HepG2 (cell line): ENCODE measurements around the gene ECPAS. TPM values are rescaled to one million over a fixed set of nuclear protein-coding genes. Genes with fewer than 3 reads are reported as not detected.

Experiments used
- ARNT2 ChIP-seq: sonication (generic); formaldehyde crosslinking; IDR thresholded peaks from 2 replicates; pipeline ENCODE4 v1.8.0; 2022; ENCODE audit warnings: mild to moderate bottlenecking, low read depth, missing genetic modification reagents, moderate library complexity
- CREBL2 ChIP-seq: sonication (generic); formaldehyde crosslinking; IDR thresholded peaks from 2 replicates; pipeline ENCODE4 v1.8.1; 2023; ENCODE audit warnings: missing genetic modification reagents, mild to moderate bottlenecking, borderline replicate concordance
- EED ChIP-seq: sonication (generic); formaldehyde crosslinking; IDR thresholded peaks from 2 replicates; pipeline ENCODE4 v1.5.0; 2020; ENCODE audit warnings: mild to moderate bottlenecking, missing genetic modification reagents
- FOSL1 ChIP-seq: sonication (generic); formaldehyde crosslinking; IDR thresholded peaks from 2 replicates; pipeline ENCODE4 v1.9.0; 2021; ENCODE audit warnings: missing genetic modification reagents, borderline replicate concordance
- HNF4A ChIP-seq: sonication (generic); formaldehyde crosslinking; IDR thresholded peaks from 2 replicates; pipeline ENCODE4 v1.4.0; 2020; ENCODE audit warnings: missing genetic modification reagents
- ISX ChIP-seq: sonication (generic); formaldehyde crosslinking; conservative IDR thresholded peaks from 2 replicates; pipeline ENCODE4 v1.5.0; 2020; ENCODE audit warnings: missing genetic modification reagents
- KAT7 ChIP-seq: IDR thresholded peaks from 2 replicates; pipeline ENCODE4 v1.6.1; 2018; ENCODE audit warnings: borderline replicate concordance, missing compliant biosample characterization
- KLF15 ChIP-seq: sonication (generic); formaldehyde crosslinking; IDR thresholded peaks from 2 replicates; pipeline ENCODE4 v1.8.1; 2023; ENCODE audit warnings: borderline replicate concordance, mild to moderate bottlenecking, inconsistent platforms, missing genetic modification reagents, mixed read lengths
- MATR3 ChIP-seq: sonication (generic); formaldehyde crosslinking; IDR thresholded peaks from 2 replicates; pipeline ENCODE4 v1.4.0; 2020; ENCODE audit warnings: missing genetic modification reagents
- MEIS1 ChIP-seq: sonication (generic); formaldehyde crosslinking; IDR thresholded peaks from 2 replicates; pipeline ENCODE4 v1.9.0; 2021; ENCODE audit warnings: mild to moderate bottlenecking, missing genetic modification reagents, moderate library complexity, borderline replicate concordance
- MIER2 ChIP-seq: IDR thresholded peaks from 2 replicates; pipeline ENCODE4 v1.6.1; 2016; ENCODE audit warnings: missing biosample characterization, missing genetic modification reagents
- PBX3 ChIP-seq: sonication (generic); formaldehyde crosslinking; IDR thresholded peaks from 2 replicates; pipeline ENCODE4 v1.8.1; 2023; ENCODE audit warnings: missing genetic modification reagents, inconsistent platforms, borderline replicate concordance
- RFXANK ChIP-seq: IDR thresholded peaks from 2 replicates; pipeline ENCODE4 v1.6.1; 2016
- ZBTB7A ChIP-seq: sonication (generic); formaldehyde crosslinking; IDR thresholded peaks from 2 replicates; pipeline ENCODE4 v1.8.0; 2022; ENCODE audit warnings: mild to moderate bottlenecking, missing genetic modification reagents
- ZMYM3 ChIP-seq: sonication (generic); formaldehyde crosslinking; IDR thresholded peaks from 2 replicates; pipeline ENCODE4 v1.5.1; 2020; ENCODE audit warnings: mild to moderate bottlenecking, missing genetic modification reagents
- ZNF124 ChIP-seq: sonication (generic); formaldehyde crosslinking; IDR thresholded peaks from 2 replicates; pipeline ENCODE4 v1.4.0; 2020; ENCODE audit warnings: missing genetic modification reagents
- ZNF367 ChIP-seq: sonication (generic); formaldehyde crosslinking; IDR thresholded peaks from 2 replicates; pipeline ENCODE4 v1.4.0; 2020; ENCODE audit warnings: missing genetic modification reagents, borderline replicate concordance
- ZNF562 ChIP-seq: sonication (generic); formaldehyde crosslinking; IDR thresholded peaks from 2 replicates; pipeline ENCODE4 v1.8.0; 2022; ENCODE audit warnings: missing genetic modification reagents, borderline replicate concordance
- ZNF614 ChIP-seq: IDR thresholded peaks from 2 replicates; pipeline ENCODE4 v1.6.1; 2018; ENCODE audit warnings: missing biosample characterization, missing genetic modification reagents, inconsistent platforms, borderline replicate concordance
- ZNF720 ChIP-seq: sonication (generic); formaldehyde crosslinking; IDR thresholded peaks from 2 replicates; pipeline ENCODE4 v1.4.0; 2020; ENCODE audit warnings: missing genetic modification reagents
- ZSCAN29 ChIP-seq: sonication (generic); formaldehyde crosslinking; conservative IDR thresholded peaks from 2 replicates; pipeline ENCODE4 v1.4.0; 2020; ENCODE audit warnings: mild to moderate bottlenecking, missing genetic modification reagents
- ZSCAN31 ChIP-seq: sonication (generic); formaldehyde crosslinking; IDR thresholded peaks from 2 replicates; pipeline ENCODE4 v1.5.0; 2020; ENCODE audit warnings: low read depth, mild to moderate bottlenecking, missing genetic modification reagents
- polyA plus RNA-seq, 8 experiments: library from polyadenylated mRNA; depleted of rRNA in 3 of 8; stranded (reverse) in 7 of 8; unstranded in 1 of 8; fragments of >200 nt; fragmentation: Illumina TruSeq in 4 of 8; extraction: Trizol in 4 of 8; gene quantifications; 2 replicates each; pipeline versions ENCODE4 v1.2.1 to v1.2.3, GENCODE V29; 2011 to 2016; ENCODE audit warnings: low read depth in 4 of 8, missing spikeins in 1 of 8, mixed read lengths in 1 of 8; ENCODE audit not compliant: insufficient read depth in 1 of 8
- total RNA-seq, 5 experiments: library from RNA; depleted of rRNA; stranded (reverse); fragments of >200 nt; fragmentation: Illumina TruSeq; extraction: Trizol; gene quantifications; 2 replicates each; pipeline ENCODE4 v1.2.3, GENCODE V29; 2016; ENCODE audit warnings: low read depth in 1 of 5
- TF ChIP-seq, protein P1 (sequence below): sonication (generic); formaldehyde crosslinking; IDR thresholded peaks from 2 replicates; pipeline ENCODE4 v1.5.0; 2020; ENCODE audit warnings: mild to moderate bottlenecking, missing genetic modification reagents
- TF ChIP-seq, protein P2 (sequence below): IDR thresholded peaks from 2 replicates; pipeline ENCODE4 v1.6.1; 2016; ENCODE audit warnings: low read depth, borderline replicate concordance
- TF ChIP-seq, protein P3 (sequence below): sonication (generic); formaldehyde crosslinking; IDR thresholded peaks from 2 replicates; pipeline ENCODE4 v1.4.0; 2020; ENCODE audit warnings: missing genetic modification reagents
- TF ChIP-seq, protein P4 (sequence below): sonication (generic); formaldehyde crosslinking; IDR thresholded peaks from 2 replicates; pipeline ENCODE4 v1.5.1; 2020; ENCODE audit warnings: mild to moderate bottlenecking, missing genetic modification reagents, moderate library complexity

The ECPAS gene
- total and polyA plus RNA-seq, 2 of the 13 experiments (the other 11 are each of a cell fraction or from before 2014, with no cell fraction given): 35.3 to 58.0 TPM

GRCh38 chr9:111349766-111350165 lies 134.4 kb downstream of the ECPAS start (continued):
- TF ChIP-seq ARNT2 (no peak), ZNF562 (CRISPR knock-in tag) (no peak), ZNF720 (CRISPR knock-in tag) (no peak), ZNF614 (CRISPR knock-in tag) (no peak), MATR3 (no peak), MEIS1 (CRISPR knock-in tag) (no peak), ZSCAN29 (no peak), HNF4A (CRISPR knock-in tag) (peak; percentile 82), ZBTB7A (CRISPR knock-in tag) (no peak), CREBL2 (CRISPR knock-in tag) (no peak), ZNF367 (CRISPR knock-in tag) (no peak), KLF15 (CRISPR knock-in tag) (no peak), ZMYM3 (CRISPR knock-in tag) (no peak), ZNF124 (CRISPR knock-in tag) (no peak), ISX (CRISPR knock-in tag) (no peak), KAT7 (no peak), FOSL1 (CRISPR knock-in tag) (no peak), EED (CRISPR knock-in tag) (no peak), PBX3 (CRISPR knock-in tag) (no peak), RFXANK (CRISPR knock-in tag) (no peak), MIER2 (CRISPR knock-in tag) (0 out of 2 replicates have a peak, but pooled peaks have one; percentile 16), ZSCAN31 (CRISPR knock-in tag) (no peak)
- TF ChIP-seq, protein P1, sequence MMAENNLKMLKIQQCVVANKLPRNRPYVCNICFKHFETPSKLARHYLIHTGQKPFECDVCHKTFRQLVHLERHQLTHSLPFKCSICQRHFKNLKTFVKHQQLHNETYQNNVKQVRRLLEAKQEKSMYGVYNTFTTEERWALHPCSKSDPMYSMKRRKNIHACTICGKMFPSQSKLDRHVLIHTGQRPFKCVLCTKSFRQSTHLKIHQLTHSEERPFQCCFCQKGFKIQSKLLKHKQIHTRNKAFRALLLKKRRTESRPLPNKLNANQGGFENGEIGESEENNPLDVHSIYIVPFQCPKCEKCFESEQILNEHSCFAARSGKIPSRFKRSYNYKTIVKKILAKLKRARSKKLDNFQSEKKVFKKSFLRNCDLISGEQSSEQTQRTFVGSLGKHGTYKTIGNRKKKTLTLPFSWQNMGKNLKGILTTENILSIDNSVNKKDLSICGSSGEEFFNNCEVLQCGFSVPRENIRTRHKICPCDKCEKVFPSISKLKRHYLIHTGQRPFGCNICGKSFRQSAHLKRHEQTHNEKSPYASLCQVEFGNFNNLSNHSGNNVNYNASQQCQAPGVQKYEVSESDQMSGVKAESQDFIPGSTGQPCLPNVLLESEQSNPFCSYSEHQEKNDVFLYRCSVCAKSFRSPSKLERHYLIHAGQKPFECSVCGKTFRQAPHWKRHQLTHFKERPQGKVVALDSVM (CRISPR knock-in tag): no peak
- TF ChIP-seq, protein P2, sequence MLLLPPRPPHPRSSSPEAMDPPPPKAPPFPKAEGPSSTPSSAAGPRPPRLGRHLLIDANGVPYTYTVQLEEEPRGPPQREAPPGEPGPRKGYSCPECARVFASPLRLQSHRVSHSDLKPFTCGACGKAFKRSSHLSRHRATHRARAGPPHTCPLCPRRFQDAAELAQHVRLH (CRISPR knock-in tag): no peak
- TF ChIP-seq, protein P3, sequence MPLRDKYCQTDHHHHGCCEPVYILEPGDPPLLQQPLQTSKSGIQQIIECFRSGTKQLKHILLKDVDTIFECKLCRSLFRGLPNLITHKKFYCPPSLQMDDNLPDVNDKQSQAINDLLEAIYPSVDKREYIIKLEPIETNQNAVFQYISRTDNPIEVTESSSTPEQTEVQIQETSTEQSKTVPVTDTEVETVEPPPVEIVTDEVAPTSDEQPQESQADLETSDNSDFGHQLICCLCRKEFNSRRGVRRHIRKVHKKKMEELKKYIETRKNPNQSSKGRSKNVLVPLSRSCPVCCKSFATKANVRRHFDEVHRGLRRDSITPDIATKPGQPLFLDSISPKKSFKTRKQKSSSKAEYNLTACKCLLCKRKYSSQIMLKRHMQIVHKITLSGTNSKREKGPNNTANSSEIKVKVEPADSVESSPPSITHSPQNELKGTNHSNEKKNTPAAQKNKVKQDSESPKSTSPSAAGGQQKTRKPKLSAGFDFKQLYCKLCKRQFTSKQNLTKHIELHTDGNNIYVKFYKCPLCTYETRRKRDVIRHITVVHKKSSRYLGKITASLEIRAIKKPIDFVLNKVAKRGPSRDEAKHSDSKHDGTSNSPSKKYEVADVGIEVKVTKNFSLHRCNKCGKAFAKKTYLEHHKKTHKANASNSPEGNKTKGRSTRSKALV (CRISPR knock-in tag): no peak
- TF ChIP-seq, protein P4, sequence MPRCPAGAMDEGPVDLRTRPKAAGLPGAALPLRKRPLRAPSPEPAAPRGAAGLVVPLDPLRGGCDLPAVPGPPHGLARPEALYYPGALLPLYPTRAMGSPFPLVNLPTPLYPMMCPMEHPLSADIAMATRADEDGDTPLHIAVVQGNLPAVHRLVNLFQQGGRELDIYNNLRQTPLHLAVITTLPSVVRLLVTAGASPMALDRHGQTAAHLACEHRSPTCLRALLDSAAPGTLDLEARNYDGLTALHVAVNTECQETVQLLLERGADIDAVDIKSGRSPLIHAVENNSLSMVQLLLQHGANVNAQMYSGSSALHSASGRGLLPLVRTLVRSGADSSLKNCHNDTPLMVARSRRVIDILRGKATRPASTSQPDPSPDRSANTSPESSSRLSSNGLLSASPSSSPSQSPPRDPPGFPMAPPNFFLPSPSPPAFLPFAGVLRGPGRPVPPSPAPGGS (CRISPR knock-in tag): no peak
